Gastrocnemius medialis (tissue), 4 donors: ENCODE measurements around the gene SBK3.
"Not testable (repeated sequence)": the region's sequence is repeated elsewhere in the genome, so short reads cannot be mapped to it uniquely, and the experiment has no call there.

Source experiments
- CTCF ChIP-seq, 5 experiments: fragments of 450-650 bp in 3 of 5; fragments of 200-600 bp in 2 of 5; sonication (generic) in 2 of 5; IDR thresholded peaks in 4 of 5; conservative IDR thresholded peaks in 1 of 5; 1 replicate in 4 of 5; 2 replicates in 1 of 5; pipeline ENCODE4 v1.5.1; 2016 to 2019; ENCODE audit warnings: antibody characterized with exemption in 5 of 5, mild to moderate bottlenecking in 3 of 5, moderate library complexity in 3 of 5
- POLR2A ChIP-seq, 2 donors: fragments of 450-650 bp; IDR thresholded peaks; one replicate each; pipeline ENCODE4 v1.6.1; 2017; ENCODE audit warnings: antibody characterized with exemption in 2 of 2, mild to moderate bottlenecking in 2 of 2, moderate library complexity in 2 of 2

- TF ChIP-seq CTCF (IDR thresholded peaks at IDR 0.05 in 4 of 5, conservative IDR thresholded peaks at IDR 0.05 in 1 of 5); POLR2A (IDR thresholded peaks at IDR 0.05): not testable (repeated sequence)
Measured at GRCh38 chr19:55534280-55534679, 11.1 kb downstream of the SBK3 start.
